HEK293 (cell line): Measurements from ENCODE around the gene NAT8.
"Not testable (repeated sequence)": the region's sequence is repeated elsewhere in the genome, so short reads cannot be mapped to it uniquely, and the experiment has no call there.

Experiments
- ZNF138 ChIP-seq: fragments of 450-650 bp; formaldehyde crosslinking; IDR thresholded peaks from 2 replicates; pipeline ENCODE4 v1.5.1; 2016; ENCODE audit warnings: missing biosample characterization, missing genetic modification characterization, borderline replicate concordance
- ZNF239 ChIP-seq: fragments of 450-650 bp; formaldehyde crosslinking; IDR thresholded peaks from 2 replicates; pipeline ENCODE4 v1.5.1; 2016; ENCODE audit warnings: missing biosample characterization, missing genetic modification characterization
- ZNF274 ChIP-seq, 2 experiments: fragments of 200-500 bp in 1 of 2; fragments of 450-650 bp in 1 of 2; sonication (Bioruptor generic) in 1 of 2; formaldehyde crosslinking in 1 of 2; IDR thresholded peaks; 2 replicates each; pipeline versions ENCODE4 v1.5.1 to v1.6.1; 2014 to 2016; ENCODE audit warnings: borderline replicate concordance in 1 of 2, inconsistent platforms in 1 of 2, low read length in 1 of 2, missing biosample characterization in 1 of 2, missing genetic modification characterization in 1 of 2
- ZNF449 ChIP-seq: fragments of 450-650 bp; formaldehyde crosslinking; IDR thresholded peaks from 2 replicates; pipeline ENCODE4 v1.5.1; 2017; ENCODE audit warnings: missing biosample characterization, mild to moderate bottlenecking, missing genetic modification characterization, moderate library complexity
- ZNF501 ChIP-seq: fragments of 450-650 bp; formaldehyde crosslinking; IDR thresholded peaks from 2 replicates; pipeline ENCODE4 v1.5.1; 2016; ENCODE audit warnings: missing biosample characterization, missing genetic modification characterization

GRCh38 chr2:73678008-73678407, 35.8 kb upstream of the NAT8 start:
- not testable (repeated sequence) for TF ChIP-seq ZNF449; ZNF239 (tag by site-specific recombination); ZNF274 (IDR thresholded peaks at IDR 0.05; ENCODE audit: low read length); ZNF274 (tag by site-specific recombination; IDR thresholded peaks at IDR 0.05; ENCODE audit: borderline replicate concordance); ZNF501; ZNF138 (tag by site-specific recombination)
